RWPE2 (cell line): ENCODE results near the gene SIGLEC11.

Experiments
- ATAC-seq: fragments of 200-7000 bp; cut with Tn5 transposase; 3 replicates; pipeline ENCODE4 v1.9.1; 2021; ENCODE audit warnings: low read depth
- DNase-seq: peaks from one replicate; pipeline ENCODE4 v3.0.0-alpha.2; 2020; ENCODE audit warnings: low spot score
- H3K27ac ChIP-seq: fragments of 450-650 bp; 2 replicates; pipeline ENCODE4 v1.5.1; 2017; ENCODE audit warnings: mild to moderate bottlenecking; ENCODE audit not compliant: poor library complexity, severe bottlenecking
- H3K27me3 ChIP-seq: fragments of 250-450 bp; sonication (Bioruptor Pico); 2 replicates; pipeline ENCODE4 v1.5.1; 2021; ENCODE audit warnings: mild to moderate bottlenecking, moderate library complexity; ENCODE audit not compliant: insufficient read depth, poor library complexity, severe bottlenecking
- H3K36me3 ChIP-seq: fragments of 250-450 bp; sonication (Bioruptor Pico); 2 replicates; pipeline ENCODE4 v1.5.1; 2020; ENCODE audit warnings: low read depth, mild to moderate bottlenecking, moderate library complexity
- H3K4me1 ChIP-seq: fragments of 250-450 bp; sonication (Bioruptor Pico); 2 replicates; pipeline ENCODE4 v1.5.1; 2021; ENCODE audit warnings: mild to moderate bottlenecking, moderate library complexity; ENCODE audit not compliant: insufficient read depth, poor library complexity, severe bottlenecking
- H3K4me3 ChIP-seq: fragments of 250-450 bp; sonication (Bioruptor Pico); 2 replicates; pipeline ENCODE4 v1.5.1; 2021; ENCODE audit warnings: mild to moderate bottlenecking, moderate library complexity; ENCODE audit not compliant: severe bottlenecking
- H3K9me3 ChIP-seq: fragments of 250-450 bp; sonication (Bioruptor Pico); 2 replicates; pipeline ENCODE4 v1.5.1; 2021; ENCODE audit warnings: mild to moderate bottlenecking, moderate library complexity; ENCODE audit not compliant: severe bottlenecking
- TF ChIP-seq, protein P1 (sequence below): fragments of 450-650 bp; IDR thresholded peaks from one replicate; pipeline ENCODE4 v1.5.1; 2017; ENCODE audit warnings: mild to moderate bottlenecking, moderate library complexity; ENCODE audit not compliant: poor library complexity, severe bottlenecking

Gene SIGLEC11

DNA sequence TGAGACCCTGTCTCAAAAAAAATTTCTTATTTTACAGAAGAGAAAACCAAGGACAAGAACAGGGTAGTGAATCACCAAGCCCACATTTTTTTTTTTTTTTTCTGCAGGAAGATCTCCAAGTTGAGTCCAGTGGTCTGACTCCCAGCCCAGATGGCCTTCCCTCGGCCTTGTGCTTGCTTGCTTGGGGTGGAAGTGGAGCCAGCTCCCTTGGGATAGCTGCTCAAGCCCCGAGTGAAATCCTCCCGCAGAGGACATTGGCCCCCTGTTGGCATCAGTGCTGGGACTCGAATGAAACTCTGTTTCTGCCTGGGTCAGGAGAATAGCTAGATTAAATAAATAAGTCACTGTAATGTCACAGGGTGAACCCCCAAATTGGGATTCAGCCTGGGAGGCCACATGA lies 22.3 kb downstream of the SIGLEC11 start:
- Histone ChIP-seq H3K4me1 (no peaks in the 10 kb centered on the region), H3K27me3 (no peaks in the 10 kb centered on the region), H3K36me3 (no peaks in the 10 kb centered on the region), H3K27ac (no peak overlapping the region), H3K4me3 (no peak overlapping the region), H3K9me3 (no peaks in the 10 kb centered on the region)
- DNase-seq: no peak
- no peak for ATAC-seq
- TF ChIP-seq, protein P1, sequence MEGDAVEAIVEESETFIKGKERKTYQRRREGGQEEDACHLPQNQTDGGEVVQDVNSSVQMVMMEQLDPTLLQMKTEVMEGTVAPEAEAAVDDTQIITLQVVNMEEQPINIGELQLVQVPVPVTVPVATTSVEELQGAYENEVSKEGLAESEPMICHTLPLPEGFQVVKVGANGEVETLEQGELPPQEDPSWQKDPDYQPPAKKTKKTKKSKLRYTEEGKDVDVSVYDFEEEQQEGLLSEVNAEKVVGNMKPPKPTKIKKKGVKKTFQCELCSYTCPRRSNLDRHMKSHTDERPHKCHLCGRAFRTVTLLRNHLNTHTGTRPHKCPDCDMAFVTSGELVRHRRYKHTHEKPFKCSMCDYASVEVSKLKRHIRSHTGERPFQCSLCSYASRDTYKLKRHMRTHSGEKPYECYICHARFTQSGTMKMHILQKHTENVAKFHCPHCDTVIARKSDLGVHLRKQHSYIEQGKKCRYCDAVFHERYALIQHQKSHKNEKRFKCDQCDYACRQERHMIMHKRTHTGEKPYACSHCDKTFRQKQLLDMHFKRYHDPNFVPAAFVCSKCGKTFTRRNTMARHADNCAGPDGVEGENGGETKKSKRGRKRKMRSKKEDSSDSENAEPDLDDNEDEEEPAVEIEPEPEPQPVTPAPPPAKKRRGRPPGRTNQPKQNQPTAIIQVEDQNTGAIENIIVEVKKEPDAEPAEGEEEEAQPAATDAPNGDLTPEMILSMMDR: no peak

DNA sequence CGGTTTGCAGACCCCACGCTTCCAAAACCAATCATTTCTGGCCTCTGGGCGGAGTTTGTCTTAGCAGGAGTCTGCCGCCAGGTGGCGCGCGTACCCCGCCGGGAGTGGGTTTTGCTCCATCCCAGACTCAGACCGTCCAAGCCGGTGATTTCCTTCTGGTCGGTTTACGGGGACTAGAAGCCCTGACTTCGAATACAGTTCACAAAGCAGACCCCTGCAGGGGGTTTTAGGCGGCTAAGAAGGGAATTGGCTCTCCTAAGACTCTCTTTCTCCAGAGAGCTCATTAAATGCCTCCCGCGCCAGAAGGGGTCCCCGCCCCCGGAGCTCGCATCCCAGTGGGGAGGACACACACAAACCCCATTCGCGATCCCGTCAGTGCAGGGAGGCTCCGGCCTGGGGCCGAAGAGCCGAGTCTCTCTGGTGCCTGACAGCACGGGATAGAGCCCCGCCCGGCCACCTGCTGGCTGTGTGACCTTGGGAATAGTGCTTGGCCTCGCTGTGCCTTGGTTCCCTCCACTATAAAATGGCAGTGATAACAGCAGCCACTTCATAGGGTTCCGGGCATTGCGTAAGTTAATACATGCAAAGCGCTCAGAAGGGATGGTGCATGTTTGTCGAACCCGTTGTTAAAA lies 23.1 kb downstream of the SIGLEC11 start:
- ATAC-seq (peak; percentile 84), DNase-seq (no peak)
- Histone ChIP-seq H3K27ac (no peak overlapping the region), H3K27me3 (no peaks in the 10 kb centered on the region), H3K4me1 (no peaks in the 10 kb centered on the region), H3K9me3 (no peaks in the 10 kb centered on the region), H3K36me3 (no peaks in the 10 kb centered on the region), H3K4me3 (peak overlapping the region; percentile 12)
- TF ChIP-seq, protein P1: peak; percentile 96

DNA sequence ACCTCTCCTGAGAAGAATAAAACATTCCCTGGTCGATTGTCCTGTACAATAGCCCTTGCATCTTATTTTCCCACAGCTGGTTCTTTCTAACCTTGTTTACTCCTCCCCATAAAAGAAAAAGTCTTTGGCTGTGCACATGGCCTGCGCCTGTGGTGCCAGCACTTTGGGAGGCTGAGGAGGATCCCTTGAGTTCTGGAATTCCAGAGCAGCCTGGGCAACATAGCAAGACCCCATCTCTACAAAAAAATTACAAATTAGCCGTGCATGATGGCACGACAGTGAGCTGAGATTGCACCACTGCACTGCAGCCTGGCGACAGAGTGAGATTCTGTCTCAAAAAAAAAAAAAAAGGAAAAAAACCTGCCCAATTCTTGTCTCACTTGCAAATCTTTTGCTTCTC lies 24.4 kb downstream of the SIGLEC11 start:
- TF ChIP-seq, protein P1: no peak
- no peaks in the 10 kb centered on the region for H3K27me3 ChIP-seq
- no peak for DNase-seq
- no peak overlapping the region for H3K27ac ChIP-seq
- no peak overlapping the region for H3K4me3 ChIP-seq
- no peaks in the 10 kb centered on the region; the same call in none of the 2 replicates for H3K36me3 ChIP-seq
- H3K4me1 ChIP-seq: peaks cover 5% of the 10 kb centered on the region
- no peak for ATAC-seq
- H3K9me3 ChIP-seq: no peaks in the 10 kb centered on the region

DNA sequence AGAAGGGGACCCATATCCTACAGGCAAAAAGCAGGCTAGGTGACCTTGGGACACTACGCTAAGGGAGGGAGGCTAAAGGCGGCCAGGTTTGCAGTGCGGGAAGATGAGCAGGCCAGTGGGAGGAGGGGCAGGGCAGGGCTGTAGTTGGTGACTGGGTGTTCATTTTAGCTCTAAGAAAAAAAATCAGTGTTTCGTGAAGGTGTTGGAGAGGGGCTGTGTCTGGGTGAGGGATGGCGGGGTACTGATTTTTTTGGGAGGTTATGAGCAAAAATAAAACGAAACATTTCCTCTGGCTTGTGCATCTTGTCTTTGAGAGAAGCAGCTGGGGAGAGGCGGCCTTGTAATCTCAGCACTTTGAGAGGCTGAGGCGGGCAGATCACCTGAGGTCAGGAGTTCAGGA lies 27.3 kb downstream of the SIGLEC11 start:
- no peak overlapping the region for H3K4me3 ChIP-seq
- H3K27me3 ChIP-seq: no peaks in the 10 kb centered on the region
- H3K4me1 ChIP-seq: peaks cover 5% of the 10 kb centered on the region
- peaks cover 8% of the 10 kb centered on the region for H3K36me3 ChIP-seq
- no peak overlapping the region for H3K27ac ChIP-seq
- TF ChIP-seq, protein P1: no peak
- DNase-seq (no peak), ATAC-seq (no peak)
- no peaks in the 10 kb centered on the region for H3K9me3 ChIP-seq

DNA sequence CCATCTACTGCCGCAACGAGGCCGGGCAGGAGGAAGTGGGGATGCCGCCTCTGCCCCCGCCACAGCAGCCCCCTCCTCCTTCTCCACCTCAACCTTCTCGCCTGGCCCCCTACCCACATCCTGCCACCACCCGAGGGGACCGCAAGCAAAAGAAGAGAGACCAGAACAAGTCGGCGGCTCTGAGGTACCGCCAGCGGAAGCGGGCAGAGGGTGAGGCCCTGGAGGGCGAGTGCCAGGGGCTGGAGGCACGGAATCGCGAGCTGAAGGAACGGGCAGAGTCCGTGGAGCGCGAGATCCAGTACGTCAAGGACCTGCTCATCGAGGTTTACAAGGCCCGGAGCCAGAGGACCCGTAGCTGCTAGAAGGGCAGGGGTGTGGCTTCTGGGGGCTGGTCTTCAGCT lies 28.2 kb downstream of the SIGLEC11 start:
- no peak for DNase-seq
- H3K9me3 ChIP-seq: no peaks in the 10 kb centered on the region
- no peaks in the 10 kb centered on the region for H3K27me3 ChIP-seq
- H3K4me3 ChIP-seq: no peak overlapping the region
- TF ChIP-seq, protein P1: no peak
- H3K27ac ChIP-seq: peak overlapping the region; percentile 78
- H3K36me3 ChIP-seq: peaks cover 13% of the 10 kb centered on the region
- no peak for ATAC-seq
- H3K4me1 ChIP-seq: peaks cover 10% of the 10 kb centered on the region
